ENCODE measurements around the gene TGFBR2. TPM values are rescaled to one million over a fixed set of nuclear protein-coding genes. Genes with fewer than 3 reads are reported as not detected.

Gene TGFBR2
- 10 to 100 TPM in 3 of 8 experiments, 1 to 10 TPM in 1, under 1 TPM in 4; 0.16 to 27.1 (median 2.2) TPM for total RNA-seq

GRCh38 chr3:30606301-30607031, at the start of gene TGFBR2:
Gene TGFBR2, plus strand, starts transcription at chr3:30606601. Its CDS starts 283 bp downstream, at chr3:30606884.
- no peak within 1 kb of the TSS for H3K27ac ChIP-seq
- peak within 1 kb of the TSS; percentile 39 to 68 (median 53) for H3K4me3 ChIP-seq
- peak; percentile 90 to 94 (median 92) for ATAC-seq (replicated peaks in 6 of 8)
- in situ Hi-C loops (cut with MboI; ENCODE audit: low pct_unique_long_range_greater_than_20kb in 2 of 9, low sequenced_read_pairs in 9 of 9, unreplicated experiment in 9 of 9): loop anchor here in 1 of 9 experiments (25.0 kb wide), 1 partner anchor 294 kb away; no protein-coding TSS in a partner anchor
- WGBS, 10 experiments: 0% methylated on average over 1 to 9 of the region's 71 CpGs; no CpG with 5 or more reads in 3 of the 10 experiments
- peaks cover 0 to 3% of the 10 kb centered on the region in 2 donors for H3K4me1 ChIP-seq (replicated peaks in 1 of 2)

DNA sequence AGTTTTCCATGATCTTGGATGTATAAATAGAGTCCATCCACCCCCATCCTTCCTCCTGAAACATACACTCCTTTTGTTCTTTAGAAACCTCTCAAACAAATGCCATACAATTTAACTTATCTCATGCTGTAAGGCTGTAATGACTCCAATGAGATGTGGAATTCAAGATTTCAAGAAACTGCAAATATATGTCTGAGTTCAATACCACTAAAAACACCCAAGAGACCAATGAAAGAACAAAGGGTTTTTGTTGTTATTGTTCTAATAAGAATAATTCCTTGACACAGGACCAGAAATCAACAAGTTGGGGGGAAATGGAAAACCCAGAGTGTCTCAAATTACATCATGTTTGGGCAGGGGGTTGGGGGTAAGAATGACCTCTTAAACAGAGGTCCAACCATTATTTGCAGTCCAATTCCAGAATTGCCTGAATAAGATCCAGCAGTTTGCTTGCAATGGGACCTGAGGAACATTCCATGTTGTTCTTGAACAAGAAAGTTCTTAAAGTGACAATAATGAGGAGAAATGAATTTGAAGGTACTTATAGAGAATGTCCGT, 48.6 kb upstream of the TGFBR2 start:
- Histone ChIP-seq H3K4me3 (no peak overlapping the region), H3K27ac (no peak overlapping the region), H3K4me1 (replicated peaks in 1 of 2) (no peaks in the 10 kb centered on the region)
- no peak for ATAC-seq (replicated peaks in 6 of 8)
- 71 to 100% (median 100%) methylated on average over 1 of the region's 1 CpG; no CpG with 5 or more reads in 3 of the 10 experiments for WGBS, 10 experiments
- in situ Hi-C loops (cut with MboI; ENCODE audit: low pct_unique_long_range_greater_than_20kb in 2 of 9, low sequenced_read_pairs in 9 of 9, unreplicated experiment in 9 of 9): no loop called here

GRCh38 chr3:30563956-30564355, 42.4 kb upstream of the TGFBR2 start:
- no peak overlapping the region for H3K4me3 ChIP-seq
- no peak overlapping the region for H3K27ac ChIP-seq
- no peak for ATAC-seq (replicated peaks in 6 of 8)
- in situ Hi-C loops (cut with MboI; ENCODE audit: low pct_unique_long_range_greater_than_20kb in 2 of 9, low sequenced_read_pairs in 9 of 9, unreplicated experiment in 9 of 9): no loop called here
- no peaks in the 10 kb centered on the region for H3K4me1 ChIP-seq (replicated peaks in 1 of 2)
- 82 to 100% (median 100%) methylated on average over 1 of the region's 1 CpG for WGBS, 10 experiments

DNA sequence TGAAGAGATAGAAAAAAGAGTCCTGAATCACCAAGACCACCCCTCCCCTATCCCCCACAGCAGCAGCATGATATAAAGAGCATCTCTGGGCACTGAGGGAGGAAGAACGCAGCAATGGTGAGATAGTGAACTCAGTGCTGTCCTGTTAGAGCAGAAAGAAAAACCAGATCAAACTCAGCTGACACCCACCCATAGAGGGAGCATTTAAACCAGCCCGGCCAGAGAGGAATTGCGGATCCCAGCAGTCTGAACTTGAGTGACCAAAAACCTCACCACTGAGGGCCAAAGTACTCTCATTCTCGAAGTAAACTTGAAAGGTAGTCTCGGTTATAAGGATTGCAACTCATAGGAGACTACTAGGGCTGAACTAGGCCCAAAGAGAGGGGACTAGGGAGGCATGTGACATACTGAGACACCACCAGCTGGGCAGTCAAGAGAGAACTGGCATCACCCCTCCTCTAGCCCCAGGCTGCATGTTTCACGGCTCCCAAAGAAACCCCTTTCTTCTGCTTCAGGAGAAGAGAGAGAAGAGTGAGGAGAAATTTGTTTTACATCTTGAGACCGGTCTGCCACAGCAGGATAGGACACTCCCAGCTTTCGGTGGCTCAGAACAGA, 39.2 kb upstream of the TGFBR2 start:
- WGBS, 10 experiments: 77 to 100% (median 89%) methylated on average over 1 to 6 of the region's 8 CpGs; no CpG with 5 or more reads in 1 of the 10 experiments
- Histone ChIP-seq H3K4me3 (no peak overlapping the region), H3K4me1 (replicated peaks in 1 of 2) (no peaks in the 10 kb centered on the region), H3K27ac (no peak overlapping the region)
- no peak for ATAC-seq (replicated peaks in 6 of 8)
- in situ Hi-C loops (cut with MboI; ENCODE audit: low pct_unique_long_range_greater_than_20kb in 2 of 9, low sequenced_read_pairs in 9 of 9, unreplicated experiment in 9 of 9): no loop called here

GRCh38 chr3:30576946-30577345, 29.5 kb upstream of the TGFBR2 start:
- no peak for ATAC-seq (replicated peaks in 6 of 8)

DNA sequence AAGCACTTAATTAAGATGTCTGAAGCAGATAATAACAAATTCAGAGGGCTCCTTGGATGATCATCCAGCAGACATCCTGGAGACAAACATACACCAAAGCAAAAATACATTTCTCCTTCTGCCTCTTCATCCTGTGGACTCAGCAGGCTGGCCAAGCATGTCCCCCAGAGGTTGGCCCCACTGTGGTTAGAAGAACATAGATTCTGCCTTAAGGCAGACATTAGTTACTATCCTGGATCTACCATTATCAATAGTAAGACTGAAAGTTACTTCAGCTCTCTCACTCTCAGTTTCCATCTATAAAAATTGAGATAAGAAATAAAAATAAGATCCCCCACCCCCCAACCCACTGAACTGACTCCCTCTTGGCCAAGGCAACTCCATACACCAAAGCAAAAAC, 28.6 kb upstream of the TGFBR2 start:
- in situ Hi-C loops (cut with MboI; ENCODE audit: low pct_unique_long_range_greater_than_20kb in 2 of 9, low sequenced_read_pairs in 9 of 9, unreplicated experiment in 9 of 9): no loop called here
- no peak for ATAC-seq (replicated peaks in 6 of 8)
- Histone ChIP-seq H3K4me3 (no peak overlapping the region), H3K4me1 (replicated peaks in 1 of 2) (no peaks in the 10 kb centered on the region), H3K27ac (no peak overlapping the region)

More at GRCh38 chr3:30576946-30577345, 29.5 kb upstream of the TGFBR2 start:
- 61 to 100% (median 73%) methylated on average over 1 to 4 of the region's 4 CpGs; no CpG with 5 or more reads in 2 of the 10 experiments for WGBS, 10 experiments
- Histone ChIP-seq H3K4me1 (replicated peaks in 1 of 2) (no peaks in the 10 kb centered on the region), H3K4me3 (no peak overlapping the region), H3K27ac (no peak overlapping the region)
- in situ Hi-C loops (cut with MboI; ENCODE audit: low pct_unique_long_range_greater_than_20kb in 2 of 9, low sequenced_read_pairs in 9 of 9, unreplicated experiment in 9 of 9): no loop called here

- Histone ChIP-seq H3K27ac (no peak overlapping the region), H3K4me3 (no peak overlapping the region), H3K4me1 (replicated peaks in 1 of 2) (no peaks in the 10 kb centered on the region)
- in situ Hi-C loops (cut with MboI; ENCODE audit: low pct_unique_long_range_greater_than_20kb in 2 of 9, low sequenced_read_pairs in 9 of 9, unreplicated experiment in 9 of 9): no loop called here
- peak in 2 of 8 experiments; percentile 64 to 89 for ATAC-seq (replicated peaks in 6 of 8)
- 14 to 100% (median 59%) methylated on average over 1 to 4 of the region's 4 CpGs; no CpG with 5 or more reads in 2 of the 10 experiments for WGBS, 10 experiments
Measured at GRCh38 chr3:30578479-30578878, 27.9 kb upstream of the TGFBR2 start.

- no peak for ATAC-seq (replicated peaks in 6 of 8)
Measured at GRCh38 chr3:30578986-30579579, 27.3 kb upstream of the TGFBR2 start.

GRCh38 chr3:30581067-30581585, 25.3 kb upstream of the TGFBR2 start:
- Histone ChIP-seq H3K27ac (no peak overlapping the region), H3K4me3 (no peak overlapping the region), H3K4me1 (replicated peaks in 1 of 2) (no peaks in the 10 kb centered on the region)
- 86 to 100% (median 90%) methylated on average over 1 to 10 of the region's 15 CpGs; no CpG with 5 or more reads in 3 of the 10 experiments for WGBS, 10 experiments
- in situ Hi-C loops (cut with MboI; ENCODE audit: low pct_unique_long_range_greater_than_20kb in 2 of 9, low sequenced_read_pairs in 9 of 9, unreplicated experiment in 9 of 9): no loop called here
- no peak for ATAC-seq (replicated peaks in 6 of 8)

More at GRCh38 chr3:30578986-30579579, 27.3 kb upstream of the TGFBR2 start:
- no peak overlapping the region for H3K27ac ChIP-seq
- WGBS, 10 experiments: 82 to 100% (median 94%) methylated on average over 1 to 4 of the region's 4 CpGs; no CpG with 5 or more reads in 1 of the 10 experiments
- in situ Hi-C loops (cut with MboI; ENCODE audit: low pct_unique_long_range_greater_than_20kb in 2 of 9, low sequenced_read_pairs in 9 of 9, unreplicated experiment in 9 of 9): no loop called here
- H3K4me1 ChIP-seq (replicated peaks in 1 of 2): no peaks in the 10 kb centered on the region
- no peak overlapping the region for H3K4me3 ChIP-seq

- Histone ChIP-seq H3K4me1 (replicated peaks in 1 of 2) (no peaks in the 10 kb centered on the region), H3K27ac (no peak overlapping the region), H3K4me3 (no peak overlapping the region)
- WGBS, 10 experiments: 52 to 100% (median 86%) methylated on average over 1 to 2 of the region's 2 CpGs; no CpG with 5 or more reads in 3 of the 10 experiments
- ATAC-seq (replicated peaks in 6 of 8): no peak
- in situ Hi-C loops (cut with MboI; ENCODE audit: low pct_unique_long_range_greater_than_20kb in 2 of 9, low sequenced_read_pairs in 9 of 9, unreplicated experiment in 9 of 9): no loop called here
Measured at GRCh38 chr3:30581982-30582381, 24.4 kb upstream of the TGFBR2 start.

GRCh38 chr3:30583973-30584372, 22.4 kb upstream of the TGFBR2 start:
- no peak for ATAC-seq (replicated peaks in 6 of 8)
- Histone ChIP-seq H3K4me3 (no peak overlapping the region), H3K4me1 (replicated peaks in 1 of 2) (no peaks in the 10 kb centered on the region), H3K27ac (no peak overlapping the region)
- 38 to 100% (median 94%) methylated on average over 1 of the region's 1 CpG; no CpG with 5 or more reads in 2 of the 10 experiments for WGBS, 10 experiments
- in situ Hi-C loops (cut with MboI; ENCODE audit: low pct_unique_long_range_greater_than_20kb in 2 of 9, low sequenced_read_pairs in 9 of 9, unreplicated experiment in 9 of 9): no loop called here

DNA sequence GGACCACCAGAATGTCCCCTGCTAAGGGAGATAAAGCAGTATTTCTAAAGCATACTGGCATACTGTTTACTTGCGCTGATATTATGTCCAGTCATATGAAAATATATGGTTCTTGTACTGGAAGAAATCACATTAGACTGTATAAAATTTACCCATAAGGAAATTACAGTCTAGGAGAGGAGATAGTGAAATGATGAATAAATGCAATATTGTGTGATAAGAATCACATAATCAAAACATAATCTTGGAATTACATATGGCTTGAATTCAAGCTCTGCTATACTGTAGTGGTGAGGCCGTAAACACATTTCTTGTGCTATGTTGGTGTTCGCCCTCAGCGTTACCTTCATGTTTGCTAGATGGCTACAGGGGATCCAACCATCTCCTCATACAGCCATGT, 20.7 kb upstream of the TGFBR2 start:
- 94 to 100% (median 100%) methylated on average over 1 to 4 of the region's 4 CpGs for WGBS, 10 experiments
- in situ Hi-C loops (cut with MboI; ENCODE audit: low pct_unique_long_range_greater_than_20kb in 2 of 9, low sequenced_read_pairs in 9 of 9, unreplicated experiment in 9 of 9): no loop called here
- ATAC-seq (replicated peaks in 6 of 8): no peak
- H3K27ac ChIP-seq: no peak overlapping the region
- no peak overlapping the region for H3K4me3 ChIP-seq
- H3K4me1 ChIP-seq (replicated peaks in 1 of 2): no peaks in the 10 kb centered on the region

Data from motor neuron (in vitro differentiated cells).